Panc1 (cell line): ENCODE measurements around the gene CSNK2A3. TPM values are rescaled to one million over a fixed set of nuclear protein-coding genes. Genes with fewer than 3 reads are reported as not detected.

Experiments
- ATAC-seq: fragments of 200-7000 bp; cut with Tn5 transposase; 2 replicates; pipeline ENCODE4 v1.9.1; 2020; ENCODE audit warnings: mild to moderate bottlenecking, moderate library complexity
- BruUV-seq: library from RNA; stranded (reverse); fragments of 400-500 nt; replicated peaks from 2 replicates; lab custom pipeline; 2021; lab: Mats Ljungman, UMichigan
- CTCF ChIA-PET: fragments of 300-600 bp; sonication (Branson Sonifier 250); formaldehyde crosslinking; loops from one replicate; lab custom pipeline; 2022; ENCODE audit warnings: antibody characterized with exemption; lab: Charles Lee
- POLR2A ChIA-PET: fragments of 300-600 bp; sonication (Branson Sonifier 250); formaldehyde crosslinking; loops from one replicate; lab custom pipeline; 2022; ENCODE audit warnings: antibody characterized with exemption; lab: Charles Lee
- DNase-seq: peaks from one replicate; pipeline ENCODE4 v3.0.0-alpha.2; 2010; ENCODE audit warnings: low read depth, low spot score
- H3K27ac ChIP-seq: 2 replicates; pipeline ENCODE4 v1.5.1; 2011; ENCODE audit warnings: mild to moderate bottlenecking, low read length, inconsistent platforms
- H3K27me3 ChIP-seq: fragments of 200-500 bp; sonication (Bioruptor generic); 2 replicates; pipeline ENCODE4 v1.6.0; 2014; ENCODE audit warnings: low read length, inconsistent platforms; ENCODE audit not compliant: control insufficient read depth, insufficient read depth
- H3K36me3 ChIP-seq: fragments of 200-500 bp; sonication (Bioruptor generic); 2 replicates; pipeline ENCODE4 v1.5.1; 2014; ENCODE audit warnings: inconsistent platforms, mild to moderate bottlenecking, low read length, moderate library complexity; ENCODE audit not compliant: control insufficient read depth, insufficient read depth
- H3K4me1 ChIP-seq: 2 replicates; pipeline ENCODE4 v1.5.1; 2011; ENCODE audit warnings: inconsistent platforms, mild to moderate bottlenecking, low read length, moderate library complexity; ENCODE audit not compliant: control insufficient read depth, insufficient read depth
- H3K4me3 ChIP-seq, 2 experiments: 2 replicates each; pipeline ENCODE4 v1.5.1; 2011 to 2012; ENCODE audit warnings: low read depth in 2 of 2, low read length in 2 of 2, mild to moderate bottlenecking in 2 of 2, inconsistent platforms in 1 of 2, moderate library complexity in 1 of 2
- H3K9me3 ChIP-seq: fragments of 200-500 bp; sonication (Bioruptor generic); 2 replicates; pipeline ENCODE4 v1.5.1; 2014; ENCODE audit warnings: low read depth, mild to moderate bottlenecking, inconsistent platforms, low read length, moderate library complexity; ENCODE audit not compliant: control insufficient read depth, insufficient read depth
- POLR2AphosphoS5 ChIP-seq: IDR thresholded peaks from 2 replicates; pipeline ENCODE4 v1.6.1; 2012; ENCODE audit warnings: mild to moderate bottlenecking, low read depth, low read length, moderate library complexity
- SIN3A ChIP-seq: IDR thresholded peaks from 2 replicates; pipeline ENCODE4 v1.6.1; 2012; ENCODE audit warnings: low read depth, mild to moderate bottlenecking, low read length, moderate library complexity, borderline replicate concordance; ENCODE audit not compliant: insufficient read depth
- TCF7L2 ChIP-seq: IDR thresholded peaks from 2 replicates; pipeline ENCODE4 v1.6.1; 2011; ENCODE audit warnings: mild to moderate bottlenecking, low read depth, low read length, inconsistent platforms
- in situ Hi-C: cut with HindIII; loops from 2 replicates; pipeline ENCODE4 v1.10.0; 2016; ENCODE audit warnings: low sequenced_read_pairs, low pct_unique_long_range_greater_than_20kb
- intact Hi-C: fragments of 100-400 bp; cut with micrococcal nuclease; formaldehyde crosslinking; loops from one replicate; pipeline ENCODE4 v1.10.0; 2022; ENCODE audit not compliant: unreplicated experiment
- total RNA-seq: library from RNA; stranded (reverse); gene quantifications from one replicate; pipeline ENCODE4 v1.2.1, GENCODE V29; 2021; ENCODE audit not compliant: unreplicated experiment
- TF ChIP-seq, protein P1 (sequence below), 2 experiments: IDR thresholded peaks; 2 replicates each; pipeline ENCODE4 v1.6.1; 2011 to 2012; ENCODE audit warnings: low read depth in 2 of 2, control low read depth in 1 of 2, low read length in 1 of 2, mild to moderate bottlenecking in 1 of 2, moderate library complexity in 1 of 2; ENCODE audit not compliant: insufficient read depth in 1 of 2
- TF ChIP-seq, protein P2 (sequence below): fragments of 450-650 bp; IDR thresholded peaks from 2 replicates; pipeline ENCODE4 v1.5.1; 2017; ENCODE audit warnings: mild to moderate bottlenecking

CSNK2A3 gene
- total RNA-seq, 1 experiment from 2014 or later, result 2.6 TPM

DNA sequence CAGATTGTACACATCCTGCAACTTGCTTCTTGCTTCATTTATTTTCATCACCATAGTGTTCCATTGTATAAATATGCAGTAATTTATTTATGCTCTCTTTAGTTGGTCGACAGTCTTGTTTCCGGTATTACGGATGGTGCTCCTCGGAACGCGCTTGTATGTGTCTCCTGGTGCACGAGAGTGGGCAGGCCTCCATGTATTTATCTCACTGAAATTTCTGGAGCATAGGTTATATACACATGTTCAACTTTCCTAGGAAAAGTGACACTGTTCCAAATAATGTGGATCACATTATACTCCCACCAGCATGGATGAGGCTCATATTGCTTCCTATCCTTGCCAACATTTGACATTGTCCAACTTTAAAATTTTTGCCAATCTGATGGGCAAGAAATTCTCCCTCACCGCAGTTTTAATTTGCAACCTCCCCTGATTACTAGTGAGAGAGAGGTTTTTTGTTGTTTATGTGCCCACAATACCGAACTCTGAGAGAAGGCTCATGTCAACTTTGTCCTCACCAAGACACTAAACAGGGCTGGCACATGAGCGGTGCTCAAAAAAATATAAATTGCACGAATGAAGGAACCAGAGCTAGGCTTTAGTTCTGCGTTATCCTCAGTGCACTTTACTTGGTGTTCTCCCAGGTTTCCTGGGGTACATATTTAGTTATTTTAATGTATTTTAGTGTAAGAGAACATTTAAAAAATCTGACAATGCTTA is 3.8 kb downstream of the CSNK2A3 start:
- Histone ChIP-seq H3K27ac (no peak overlapping the region), H3K27me3 (no peaks in the 10 kb centered on the region), H3K9me3 (no peaks in the 10 kb centered on the region), H3K4me1 (no peaks in the 10 kb centered on the region), H3K36me3 (no peaks in the 10 kb centered on the region), H3K4me3 (no peak overlapping the region)
- in situ Hi-C loops (no loop called here), intact Hi-C loops (no loop called here)
- TSS peak; percentile 44 for BruUV-seq
- TF ChIP-seq TCF7L2 (no peak), POLR2AphosphoS5 (no peak), SIN3A (no peak)
- TF ChIP-seq, protein P1, sequence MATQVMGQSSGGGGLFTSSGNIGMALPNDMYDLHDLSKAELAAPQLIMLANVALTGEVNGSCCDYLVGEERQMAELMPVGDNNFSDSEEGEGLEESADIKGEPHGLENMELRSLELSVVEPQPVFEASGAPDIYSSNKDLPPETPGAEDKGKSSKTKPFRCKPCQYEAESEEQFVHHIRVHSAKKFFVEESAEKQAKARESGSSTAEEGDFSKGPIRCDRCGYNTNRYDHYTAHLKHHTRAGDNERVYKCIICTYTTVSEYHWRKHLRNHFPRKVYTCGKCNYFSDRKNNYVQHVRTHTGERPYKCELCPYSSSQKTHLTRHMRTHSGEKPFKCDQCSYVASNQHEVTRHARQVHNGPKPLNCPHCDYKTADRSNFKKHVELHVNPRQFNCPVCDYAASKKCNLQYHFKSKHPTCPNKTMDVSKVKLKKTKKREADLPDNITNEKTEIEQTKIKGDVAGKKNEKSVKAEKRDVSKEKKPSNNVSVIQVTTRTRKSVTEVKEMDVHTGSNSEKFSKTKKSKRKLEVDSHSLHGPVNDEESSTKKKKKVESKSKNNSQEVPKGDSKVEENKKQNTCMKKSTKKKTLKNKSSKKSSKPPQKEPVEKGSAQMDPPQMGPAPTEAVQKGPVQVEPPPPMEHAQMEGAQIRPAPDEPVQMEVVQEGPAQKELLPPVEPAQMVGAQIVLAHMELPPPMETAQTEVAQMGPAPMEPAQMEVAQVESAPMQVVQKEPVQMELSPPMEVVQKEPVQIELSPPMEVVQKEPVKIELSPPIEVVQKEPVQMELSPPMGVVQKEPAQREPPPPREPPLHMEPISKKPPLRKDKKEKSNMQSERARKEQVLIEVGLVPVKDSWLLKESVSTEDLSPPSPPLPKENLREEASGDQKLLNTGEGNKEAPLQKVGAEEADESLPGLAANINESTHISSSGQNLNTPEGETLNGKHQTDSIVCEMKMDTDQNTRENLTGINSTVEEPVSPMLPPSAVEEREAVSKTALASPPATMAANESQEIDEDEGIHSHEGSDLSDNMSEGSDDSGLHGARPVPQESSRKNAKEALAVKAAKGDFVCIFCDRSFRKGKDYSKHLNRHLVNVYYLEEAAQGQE (IDR thresholded peaks at IDR 0.05; ENCODE audit: insufficient read depth in 1 of 2, low read depth in 2 of 2, low read length in 1 of 2), result no peak
- TF ChIP-seq, protein P2, sequence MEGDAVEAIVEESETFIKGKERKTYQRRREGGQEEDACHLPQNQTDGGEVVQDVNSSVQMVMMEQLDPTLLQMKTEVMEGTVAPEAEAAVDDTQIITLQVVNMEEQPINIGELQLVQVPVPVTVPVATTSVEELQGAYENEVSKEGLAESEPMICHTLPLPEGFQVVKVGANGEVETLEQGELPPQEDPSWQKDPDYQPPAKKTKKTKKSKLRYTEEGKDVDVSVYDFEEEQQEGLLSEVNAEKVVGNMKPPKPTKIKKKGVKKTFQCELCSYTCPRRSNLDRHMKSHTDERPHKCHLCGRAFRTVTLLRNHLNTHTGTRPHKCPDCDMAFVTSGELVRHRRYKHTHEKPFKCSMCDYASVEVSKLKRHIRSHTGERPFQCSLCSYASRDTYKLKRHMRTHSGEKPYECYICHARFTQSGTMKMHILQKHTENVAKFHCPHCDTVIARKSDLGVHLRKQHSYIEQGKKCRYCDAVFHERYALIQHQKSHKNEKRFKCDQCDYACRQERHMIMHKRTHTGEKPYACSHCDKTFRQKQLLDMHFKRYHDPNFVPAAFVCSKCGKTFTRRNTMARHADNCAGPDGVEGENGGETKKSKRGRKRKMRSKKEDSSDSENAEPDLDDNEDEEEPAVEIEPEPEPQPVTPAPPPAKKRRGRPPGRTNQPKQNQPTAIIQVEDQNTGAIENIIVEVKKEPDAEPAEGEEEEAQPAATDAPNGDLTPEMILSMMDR, result no peak
- ATAC-seq (no peak), DNase-seq (no peak)
- ChIA-PET POLR2A (no interaction called here), CTCF (no interaction called here)

DNA sequence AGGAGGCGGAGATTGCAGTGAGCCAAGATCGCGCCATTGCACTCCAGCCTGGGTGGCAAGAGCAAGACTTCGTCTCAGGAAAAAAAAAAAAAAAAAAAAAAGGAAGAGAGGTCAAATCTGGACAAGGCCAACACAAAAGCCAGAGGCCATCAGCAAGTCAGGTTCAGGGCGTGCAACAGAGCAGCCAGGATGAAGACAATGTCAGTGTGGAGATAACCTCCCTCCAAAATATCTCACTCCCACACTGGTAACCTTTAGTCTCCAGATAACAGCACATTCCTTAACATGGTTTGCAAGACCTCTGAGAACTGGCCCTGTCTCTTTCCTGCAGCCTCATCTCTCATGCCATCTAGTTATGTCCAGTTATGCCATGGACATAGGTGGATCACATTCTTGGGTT is 4.7 kb downstream of the CSNK2A3 start:
- intact Hi-C loops, result no loop called here
- Histone ChIP-seq H3K27me3 (no peaks in the 10 kb centered on the region), H3K9me3 (no peaks in the 10 kb centered on the region), H3K4me3 (no peak overlapping the region), H3K36me3 (no peaks in the 10 kb centered on the region), H3K4me1 (no peaks in the 10 kb centered on the region), H3K27ac (no peak overlapping the region)
- BruUV-seq, result no TSS peak
- POLR2A ChIA-PET, result interaction anchor here (0.6 kb wide), 1 partner anchor 114 kb away, joined by 12 read pairs; no protein-coding TSS in a partner anchor
- DNase-seq (no peak), ATAC-seq (no peak)
- in situ Hi-C loops, result no loop called here
- CTCF ChIA-PET, result no interaction called here
- TF ChIP-seq, protein P1 (IDR thresholded peaks at IDR 0.05; ENCODE audit: insufficient read depth in 1 of 2, low read depth in 2 of 2, low read length in 1 of 2), result no peak
- TF ChIP-seq POLR2AphosphoS5 (no peak), TCF7L2 (no peak), SIN3A (no peak)
- TF ChIP-seq, protein P2, result no peak
